Panc1 (cell line): ENCODE results near the gene CDC14B. TPM values are rescaled to one million over a fixed set of nuclear protein-coding genes. Genes with fewer than 3 reads are reported as not detected.

Experiments
- ATAC-seq: fragments of 200-7000 bp; cut with Tn5 transposase; 2 replicates; pipeline ENCODE4 v1.9.1; 2020; ENCODE audit warnings: mild to moderate bottlenecking, moderate library complexity
- BruUV-seq: library from RNA; stranded (reverse); fragments of 400-500 nt; replicated peaks from 2 replicates; lab custom pipeline; 2021; lab: Mats Ljungman, UMichigan
- CTCF ChIA-PET: fragments of 300-600 bp; sonication (Branson Sonifier 250); formaldehyde crosslinking; loops from one replicate; lab custom pipeline; 2022; ENCODE audit warnings: antibody characterized with exemption; lab: Charles Lee
- POLR2A ChIA-PET: fragments of 300-600 bp; sonication (Branson Sonifier 250); formaldehyde crosslinking; loops from one replicate; lab custom pipeline; 2022; ENCODE audit warnings: antibody characterized with exemption; lab: Charles Lee
- DNase-seq: peaks from one replicate; pipeline ENCODE4 v3.0.0-alpha.2; 2010; ENCODE audit warnings: low read depth, low spot score
- H3K27ac ChIP-seq: 2 replicates; pipeline ENCODE4 v1.5.1; 2011; ENCODE audit warnings: mild to moderate bottlenecking, low read length, inconsistent platforms
- H3K27me3 ChIP-seq: fragments of 200-500 bp; sonication (Bioruptor generic); 2 replicates; pipeline ENCODE4 v1.6.0; 2014; ENCODE audit warnings: low read length, inconsistent platforms; ENCODE audit not compliant: control insufficient read depth, insufficient read depth
- H3K36me3 ChIP-seq: fragments of 200-500 bp; sonication (Bioruptor generic); 2 replicates; pipeline ENCODE4 v1.5.1; 2014; ENCODE audit warnings: inconsistent platforms, mild to moderate bottlenecking, low read length, moderate library complexity; ENCODE audit not compliant: control insufficient read depth, insufficient read depth
- H3K4me1 ChIP-seq: 2 replicates; pipeline ENCODE4 v1.5.1; 2011; ENCODE audit warnings: inconsistent platforms, mild to moderate bottlenecking, low read length, moderate library complexity; ENCODE audit not compliant: control insufficient read depth, insufficient read depth
- H3K4me3 ChIP-seq, 2 experiments: 2 replicates each; pipeline ENCODE4 v1.5.1; 2011 to 2012; ENCODE audit warnings: low read depth in 2 of 2, low read length in 2 of 2, mild to moderate bottlenecking in 2 of 2, inconsistent platforms in 1 of 2, moderate library complexity in 1 of 2
- H3K9me3 ChIP-seq: fragments of 200-500 bp; sonication (Bioruptor generic); 2 replicates; pipeline ENCODE4 v1.5.1; 2014; ENCODE audit warnings: low read depth, mild to moderate bottlenecking, inconsistent platforms, low read length, moderate library complexity; ENCODE audit not compliant: control insufficient read depth, insufficient read depth
- POLR2AphosphoS5 ChIP-seq: IDR thresholded peaks from 2 replicates; pipeline ENCODE4 v1.6.1; 2012; ENCODE audit warnings: mild to moderate bottlenecking, low read depth, low read length, moderate library complexity
- SIN3A ChIP-seq: IDR thresholded peaks from 2 replicates; pipeline ENCODE4 v1.6.1; 2012; ENCODE audit warnings: low read depth, mild to moderate bottlenecking, low read length, moderate library complexity, borderline replicate concordance; ENCODE audit not compliant: insufficient read depth
- TCF7L2 ChIP-seq: IDR thresholded peaks from 2 replicates; pipeline ENCODE4 v1.6.1; 2011; ENCODE audit warnings: mild to moderate bottlenecking, low read depth, low read length, inconsistent platforms
- in situ Hi-C: cut with HindIII; loops from 2 replicates; pipeline ENCODE4 v1.10.0; 2016; ENCODE audit warnings: low sequenced_read_pairs, low pct_unique_long_range_greater_than_20kb
- intact Hi-C: fragments of 100-400 bp; cut with micrococcal nuclease; formaldehyde crosslinking; loops from one replicate; pipeline ENCODE4 v1.10.0; 2022; ENCODE audit not compliant: unreplicated experiment
- total RNA-seq: library from RNA; stranded (reverse); gene quantifications from one replicate; pipeline ENCODE4 v1.2.1, GENCODE V29; 2021; ENCODE audit not compliant: unreplicated experiment
- TF ChIP-seq, protein P1 (sequence below), 2 experiments: IDR thresholded peaks; 2 replicates each; pipeline ENCODE4 v1.6.1; 2011 to 2012; ENCODE audit warnings: low read depth in 2 of 2, control low read depth in 1 of 2, low read length in 1 of 2, mild to moderate bottlenecking in 1 of 2, moderate library complexity in 1 of 2; ENCODE audit not compliant: insufficient read depth in 1 of 2
- TF ChIP-seq, protein P2 (sequence below): fragments of 450-650 bp; IDR thresholded peaks from 2 replicates; pipeline ENCODE4 v1.5.1; 2017; ENCODE audit warnings: mild to moderate bottlenecking

The CDC14B gene
- total RNA-seq, 1 experiment from 2014 or later: 11.8 TPM

DNA sequence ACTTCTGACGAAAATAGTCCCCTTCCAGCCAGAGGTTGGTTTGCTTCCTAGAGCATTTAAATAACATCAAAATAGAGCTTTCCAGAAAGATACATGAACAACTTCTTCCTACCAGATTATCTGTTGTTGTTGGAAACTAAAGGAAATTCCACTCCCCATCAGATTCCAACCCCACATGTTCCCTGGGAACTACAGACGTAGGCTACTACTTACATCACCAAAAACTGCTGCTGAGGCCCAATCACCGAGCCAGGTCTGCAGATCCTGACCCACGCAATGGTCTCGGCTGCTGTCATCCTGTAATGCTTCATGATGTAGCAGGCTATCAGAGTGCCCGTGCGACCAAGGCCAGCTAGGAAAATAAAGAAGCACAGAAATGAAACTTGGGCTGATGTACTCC, 96.3 kb downstream of the CDC14B start:
- no peaks in the 10 kb centered on the region for H3K36me3 ChIP-seq
- in situ Hi-C loops: no loop called here
- DNase-seq: no peak
- TF ChIP-seq SIN3A: no peak
- TF ChIP-seq, protein P1, sequence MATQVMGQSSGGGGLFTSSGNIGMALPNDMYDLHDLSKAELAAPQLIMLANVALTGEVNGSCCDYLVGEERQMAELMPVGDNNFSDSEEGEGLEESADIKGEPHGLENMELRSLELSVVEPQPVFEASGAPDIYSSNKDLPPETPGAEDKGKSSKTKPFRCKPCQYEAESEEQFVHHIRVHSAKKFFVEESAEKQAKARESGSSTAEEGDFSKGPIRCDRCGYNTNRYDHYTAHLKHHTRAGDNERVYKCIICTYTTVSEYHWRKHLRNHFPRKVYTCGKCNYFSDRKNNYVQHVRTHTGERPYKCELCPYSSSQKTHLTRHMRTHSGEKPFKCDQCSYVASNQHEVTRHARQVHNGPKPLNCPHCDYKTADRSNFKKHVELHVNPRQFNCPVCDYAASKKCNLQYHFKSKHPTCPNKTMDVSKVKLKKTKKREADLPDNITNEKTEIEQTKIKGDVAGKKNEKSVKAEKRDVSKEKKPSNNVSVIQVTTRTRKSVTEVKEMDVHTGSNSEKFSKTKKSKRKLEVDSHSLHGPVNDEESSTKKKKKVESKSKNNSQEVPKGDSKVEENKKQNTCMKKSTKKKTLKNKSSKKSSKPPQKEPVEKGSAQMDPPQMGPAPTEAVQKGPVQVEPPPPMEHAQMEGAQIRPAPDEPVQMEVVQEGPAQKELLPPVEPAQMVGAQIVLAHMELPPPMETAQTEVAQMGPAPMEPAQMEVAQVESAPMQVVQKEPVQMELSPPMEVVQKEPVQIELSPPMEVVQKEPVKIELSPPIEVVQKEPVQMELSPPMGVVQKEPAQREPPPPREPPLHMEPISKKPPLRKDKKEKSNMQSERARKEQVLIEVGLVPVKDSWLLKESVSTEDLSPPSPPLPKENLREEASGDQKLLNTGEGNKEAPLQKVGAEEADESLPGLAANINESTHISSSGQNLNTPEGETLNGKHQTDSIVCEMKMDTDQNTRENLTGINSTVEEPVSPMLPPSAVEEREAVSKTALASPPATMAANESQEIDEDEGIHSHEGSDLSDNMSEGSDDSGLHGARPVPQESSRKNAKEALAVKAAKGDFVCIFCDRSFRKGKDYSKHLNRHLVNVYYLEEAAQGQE (IDR thresholded peaks at IDR 0.05; ENCODE audit: insufficient read depth in 1 of 2, low read depth in 2 of 2, low read length in 1 of 2): no peak
- no peak for TF ChIP-seq TCF7L2
- TF ChIP-seq, protein P2, sequence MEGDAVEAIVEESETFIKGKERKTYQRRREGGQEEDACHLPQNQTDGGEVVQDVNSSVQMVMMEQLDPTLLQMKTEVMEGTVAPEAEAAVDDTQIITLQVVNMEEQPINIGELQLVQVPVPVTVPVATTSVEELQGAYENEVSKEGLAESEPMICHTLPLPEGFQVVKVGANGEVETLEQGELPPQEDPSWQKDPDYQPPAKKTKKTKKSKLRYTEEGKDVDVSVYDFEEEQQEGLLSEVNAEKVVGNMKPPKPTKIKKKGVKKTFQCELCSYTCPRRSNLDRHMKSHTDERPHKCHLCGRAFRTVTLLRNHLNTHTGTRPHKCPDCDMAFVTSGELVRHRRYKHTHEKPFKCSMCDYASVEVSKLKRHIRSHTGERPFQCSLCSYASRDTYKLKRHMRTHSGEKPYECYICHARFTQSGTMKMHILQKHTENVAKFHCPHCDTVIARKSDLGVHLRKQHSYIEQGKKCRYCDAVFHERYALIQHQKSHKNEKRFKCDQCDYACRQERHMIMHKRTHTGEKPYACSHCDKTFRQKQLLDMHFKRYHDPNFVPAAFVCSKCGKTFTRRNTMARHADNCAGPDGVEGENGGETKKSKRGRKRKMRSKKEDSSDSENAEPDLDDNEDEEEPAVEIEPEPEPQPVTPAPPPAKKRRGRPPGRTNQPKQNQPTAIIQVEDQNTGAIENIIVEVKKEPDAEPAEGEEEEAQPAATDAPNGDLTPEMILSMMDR: no peak
- no peak for TF ChIP-seq POLR2AphosphoS5
- H3K4me1 ChIP-seq: no peaks in the 10 kb centered on the region
- ChIA-PET CTCF (no interaction called here), POLR2A (no interaction called here)
- ATAC-seq: no peak
- no peaks in the 10 kb centered on the region for H3K27me3 ChIP-seq
- no peak overlapping the region for H3K27ac ChIP-seq
- intact Hi-C loops: no loop called here
- H3K9me3 ChIP-seq: no peaks in the 10 kb centered on the region
- no TSS peak for BruUV-seq
- H3K4me3 ChIP-seq: no peak overlapping the region

DNA sequence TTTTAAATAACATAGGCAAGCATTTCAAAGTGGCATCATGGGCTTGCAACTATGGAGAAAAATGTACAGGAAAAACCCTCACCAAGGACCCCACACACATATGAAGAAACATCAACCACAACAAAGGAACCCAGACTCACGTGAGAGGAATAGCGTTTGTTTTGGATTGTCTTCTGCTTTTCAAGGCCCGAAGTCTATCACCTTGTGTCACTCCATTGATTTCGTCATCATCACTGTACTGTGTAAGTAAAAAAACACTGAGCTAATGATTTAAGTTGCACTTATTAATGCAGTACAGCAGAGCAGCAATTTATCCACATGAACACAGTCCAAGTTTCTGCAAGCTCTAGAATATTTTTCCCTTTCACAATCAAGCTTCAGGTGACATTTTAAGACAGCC, 97.3 kb downstream of the CDC14B start:
- BruUV-seq: no TSS peak
- DNase-seq (no peak), ATAC-seq (no peak)
- H3K36me3 ChIP-seq: no peaks in the 10 kb centered on the region
- in situ Hi-C loops (no loop called here), intact Hi-C loops (no loop called here)
- no peak for TF ChIP-seq SIN3A
- no peak for TF ChIP-seq TCF7L2
- no peak for TF ChIP-seq POLR2AphosphoS5
- TF ChIP-seq, protein P1 (IDR thresholded peaks at IDR 0.05; ENCODE audit: insufficient read depth in 1 of 2, low read depth in 2 of 2, low read length in 1 of 2): no peak
- TF ChIP-seq, protein P2: no peak
- no peak overlapping the region for H3K4me3 ChIP-seq
- no peaks in the 10 kb centered on the region for H3K9me3 ChIP-seq
- no peaks in the 10 kb centered on the region for H3K27me3 ChIP-seq
- no peaks in the 10 kb centered on the region for H3K4me1 ChIP-seq
- ChIA-PET POLR2A (no interaction called here), CTCF (no interaction called here)
- H3K27ac ChIP-seq: no peak overlapping the region
